ENCODE results near the gene PRPF6.

Gene PRPF6

GRCh38 chr20:64038224-64038564, 57.3 kb downstream of the PRPF6 start:
- no peak for DNase-seq

GRCh38 chr20:64038565-64039292, 57.8 kb downstream of the PRPF6 start:
- peak; percentile 36 for DNase-seq

GRCh38 chr20:64039293-64040160, 58.6 kb downstream of the PRPF6 start:
- DNase-seq = no peak

GRCh38 chr20:64040231-64041039, 59.5 kb downstream of the PRPF6 start:
- no peak for DNase-seq

- DNase-seq = no peak
These were observed 60.3 kb downstream of the PRPF6 start for GRCh38 chr20:64041040-64041780.

- no peak for DNase-seq
These were observed 60.8 kb downstream of the PRPF6 start for GRCh38 chr20:64041781-64042053.

- no peak for DNase-seq
These were observed 61.3 kb downstream of the PRPF6 start for GRCh38 chr20:64042054-64042781.

- DNase-seq = no peak
These were observed 62.8 kb downstream of the PRPF6 start for GRCh38 chr20:64043768-64044167.

GRCh38 chr20:64044484-64045247, 63.7 kb downstream of the PRPF6 start:
- DNase-seq = no peak

- no peak for DNase-seq
These were observed 64.5 kb downstream of the PRPF6 start for GRCh38 chr20:64045346-64046011.

GRCh38 chr20:64047046-64047389, 66.1 kb downstream of the PRPF6 start:
- DNase-seq = no peak

GRCh38 chr20:64047968-64048401, 67.1 kb downstream of the PRPF6 start:
- DNase-seq = no peak

GRCh38 chr20:64048402-64049044, 67.6 kb downstream of the PRPF6 start:
- DNase-seq = no peak

- no peak for DNase-seq
These were observed 68.3 kb downstream of the PRPF6 start, which contains the start of gene SOX18 for GRCh38 chr20:64049060-64049877. Gene SOX18 (minus strand): TSS chr20:64049639. CDS start chr20:64049516, 123 bp downstream.

GRCh38 chr20:64049878-64050260, 68.9 kb downstream of the PRPF6 start:
- no peak for DNase-seq

- no peak for DNase-seq
These were observed 69.5 kb downstream of the PRPF6 start for GRCh38 chr20:64050261-64051032.

- no peak for DNase-seq
These were observed 70.1 kb downstream of the PRPF6 start for GRCh38 chr20:64051033-64051452.

GRCh38 chr20:64051561-64052325, 70.8 kb downstream of the PRPF6 start:
- DNase-seq = no peak
